NCI-H2107 (cell line): ENCODE results near the gene EXOC4.

ENCODE experiments used
- DNase-seq: peaks from one replicate; lab custom pipeline; 2025; lab: John Stamatoyannopoulos, UW

The EXOC4 gene

DNA sequence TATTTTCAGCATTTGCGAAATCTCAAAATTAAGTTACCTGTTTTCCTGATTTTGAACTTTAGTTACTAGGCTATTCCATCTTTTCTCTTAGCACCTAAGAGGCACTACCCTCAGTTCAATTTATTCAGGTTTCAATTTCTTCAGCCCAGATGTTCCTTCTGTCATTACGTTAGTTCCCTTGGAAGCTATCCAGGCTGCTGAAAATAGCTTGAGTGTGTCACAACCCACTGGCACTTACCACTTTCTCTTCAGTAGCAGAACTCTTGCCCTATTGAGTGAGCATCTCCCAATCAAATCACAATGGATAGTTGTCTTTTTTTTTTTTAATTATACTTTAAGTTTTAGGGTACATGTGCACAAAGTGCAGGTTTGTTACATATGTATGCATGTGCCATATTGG is 541.6 kb downstream of the EXOC4 start:
- no peak for DNase-seq

DNA sequence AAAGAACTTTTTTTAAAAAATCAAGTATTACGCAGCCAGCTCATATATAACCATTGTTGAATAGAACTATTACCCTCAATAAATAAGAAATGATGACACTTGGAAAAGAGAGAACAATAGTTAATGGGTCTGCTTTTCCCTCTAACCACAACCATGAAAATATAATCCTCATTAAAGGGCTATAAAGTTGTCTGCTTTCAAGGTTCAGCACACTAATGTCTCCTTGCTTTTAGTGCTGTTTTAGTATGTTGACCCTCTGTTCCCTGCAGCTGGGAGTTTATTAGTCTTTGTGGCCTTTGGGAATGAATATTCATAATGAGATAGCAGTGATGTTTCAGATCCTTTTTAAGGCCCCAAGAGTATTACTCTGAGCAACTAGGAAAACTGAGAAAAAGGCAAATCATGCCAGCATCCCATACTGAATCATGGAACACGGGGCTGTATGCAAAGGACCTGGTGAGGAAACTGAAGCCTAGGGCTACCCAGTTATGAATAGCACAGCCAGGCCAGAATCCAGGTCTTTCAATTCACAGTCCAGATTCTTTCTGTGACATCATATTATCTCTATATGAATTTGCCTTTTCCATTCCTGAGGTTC is 542.3 kb downstream of the EXOC4 start:
- DNase-seq: no peak

DNA sequence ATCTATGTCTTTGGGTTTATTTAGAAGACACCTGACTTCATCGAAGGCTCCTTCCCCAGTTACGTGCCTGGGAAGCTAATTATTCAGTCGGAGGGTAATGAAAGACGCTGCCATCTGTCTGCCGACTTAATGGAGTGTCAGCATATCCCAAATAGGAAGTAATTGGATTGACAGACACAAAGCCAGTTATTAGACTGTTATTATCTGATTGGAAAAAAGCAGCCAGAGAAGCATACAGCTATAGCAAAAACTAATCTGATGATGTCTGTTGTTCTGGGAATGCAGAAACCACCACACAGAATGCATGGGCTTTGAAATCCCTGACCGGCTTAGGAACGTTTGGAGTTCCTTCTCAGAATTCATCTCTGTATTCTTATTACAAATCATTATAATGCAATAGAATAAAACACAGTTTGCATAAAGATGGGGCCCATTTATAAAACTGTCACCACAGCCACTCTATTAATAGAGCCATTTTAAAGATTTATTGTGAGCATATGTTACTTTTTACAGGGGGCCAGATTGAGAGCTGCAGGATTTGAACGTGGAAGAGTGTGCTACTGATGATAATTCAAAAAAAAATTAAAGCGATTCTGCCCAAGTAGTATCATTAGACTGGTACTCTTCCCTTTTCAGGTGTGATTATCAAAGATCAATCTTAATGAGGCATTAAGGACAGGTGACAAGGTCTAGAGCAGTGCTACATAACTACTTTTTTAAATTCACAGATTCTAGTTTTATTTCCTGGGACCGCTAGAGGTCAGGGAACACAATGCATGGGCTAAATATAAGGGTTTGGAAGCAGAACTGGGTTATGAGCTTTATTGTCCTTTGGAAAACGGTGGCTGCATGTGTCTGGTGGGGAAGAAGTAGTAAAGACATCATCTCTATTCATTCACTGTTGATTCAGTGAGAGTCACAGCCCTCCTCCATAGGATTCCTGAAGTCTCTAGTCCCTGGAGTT is 544.2 kb downstream of the EXOC4 start:
- no peak for DNase-seq

DNA sequence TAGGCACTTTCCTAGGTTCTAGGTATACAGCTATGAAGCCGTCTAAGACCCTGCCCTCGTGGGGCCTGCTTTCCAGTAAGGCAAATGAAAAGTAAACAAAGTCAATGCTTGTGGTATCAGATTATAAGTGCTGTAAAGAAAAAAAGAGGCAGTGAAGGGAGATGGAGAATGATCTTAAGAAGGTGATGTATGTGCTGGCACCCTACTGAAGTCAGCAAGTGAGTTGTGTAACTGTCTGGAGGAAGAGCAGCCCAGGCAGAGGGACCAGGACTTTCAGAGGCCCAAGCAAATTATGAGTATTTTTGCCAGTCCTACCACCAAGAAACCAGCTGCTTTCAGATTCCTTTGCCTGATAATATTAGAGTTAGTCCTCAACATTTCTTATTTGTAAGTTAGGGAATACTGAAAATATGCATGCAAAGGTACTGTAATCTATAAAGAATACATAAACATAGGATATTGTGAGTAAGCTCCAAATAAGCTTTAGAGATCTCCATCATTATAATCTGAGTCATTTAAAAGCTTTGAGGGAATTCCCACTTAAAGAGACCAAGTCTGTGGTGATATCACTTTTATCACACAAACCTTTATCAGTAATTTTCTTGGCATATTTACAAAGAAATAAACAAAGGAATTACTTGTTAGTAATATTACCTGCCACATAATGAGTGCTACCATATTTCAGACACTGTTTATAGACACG is 545.1 kb downstream of the EXOC4 start:
- DNase-seq: no peak

DNA sequence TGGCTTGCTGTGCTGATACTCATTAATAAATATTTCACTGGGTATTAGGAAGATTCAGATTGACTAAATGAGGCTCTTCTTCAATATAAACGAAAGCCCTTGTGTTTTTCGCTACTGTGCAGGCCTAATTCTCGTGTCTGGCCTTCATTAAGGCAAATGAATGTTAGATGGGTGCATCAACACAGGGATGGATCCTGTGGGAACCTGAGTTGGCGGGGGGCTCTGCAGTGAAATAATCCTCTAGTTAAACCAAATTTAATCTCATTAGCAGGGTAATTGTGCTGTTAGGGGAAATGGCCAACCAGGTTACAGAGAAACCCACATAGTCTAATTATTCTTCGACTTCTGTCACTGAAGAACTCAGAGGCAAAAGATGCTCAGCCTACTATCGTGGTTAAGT is 548.5 kb downstream of the EXOC4 start:
- no peak for DNase-seq

DNA sequence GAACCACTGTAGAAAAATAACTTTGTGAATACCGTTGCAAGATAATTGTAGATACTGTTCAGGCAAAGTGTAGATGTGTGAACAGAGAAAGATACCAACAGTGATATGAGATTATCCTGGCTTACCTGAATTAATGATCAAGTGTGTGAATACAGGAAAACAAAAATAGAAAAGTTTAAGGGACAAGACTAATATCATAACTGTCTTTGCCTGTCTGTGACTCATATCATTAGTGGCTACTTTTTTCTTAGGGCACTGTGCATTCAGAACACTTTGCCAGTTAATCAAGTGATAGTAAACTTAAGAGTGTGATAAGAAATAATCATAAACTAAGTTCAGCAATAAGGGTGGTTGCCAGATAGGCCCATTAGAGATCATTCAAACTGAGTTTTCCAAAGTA is 551.2 kb downstream of the EXOC4 start:
- no peak for DNase-seq

DNA sequence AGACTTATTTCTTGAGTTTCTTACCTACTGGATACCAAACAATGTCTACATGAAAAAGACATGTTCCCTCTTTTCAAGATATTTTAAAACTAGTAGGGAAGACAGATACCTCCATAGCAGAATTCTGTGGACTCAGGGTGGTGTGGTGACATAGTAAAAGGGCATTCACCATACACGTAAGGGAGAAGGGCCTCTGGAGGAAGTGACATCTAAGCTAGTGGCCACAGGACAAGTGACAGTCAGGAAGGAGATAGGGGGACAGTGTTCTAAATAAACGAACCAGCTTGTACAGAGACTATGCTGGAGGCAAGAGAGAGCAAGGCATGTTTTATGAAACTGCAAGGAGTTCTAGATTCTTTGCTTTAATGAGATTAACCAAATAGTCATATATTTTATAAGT is 552.5 kb downstream of the EXOC4 start:
- DNase-seq: no peak

DNA sequence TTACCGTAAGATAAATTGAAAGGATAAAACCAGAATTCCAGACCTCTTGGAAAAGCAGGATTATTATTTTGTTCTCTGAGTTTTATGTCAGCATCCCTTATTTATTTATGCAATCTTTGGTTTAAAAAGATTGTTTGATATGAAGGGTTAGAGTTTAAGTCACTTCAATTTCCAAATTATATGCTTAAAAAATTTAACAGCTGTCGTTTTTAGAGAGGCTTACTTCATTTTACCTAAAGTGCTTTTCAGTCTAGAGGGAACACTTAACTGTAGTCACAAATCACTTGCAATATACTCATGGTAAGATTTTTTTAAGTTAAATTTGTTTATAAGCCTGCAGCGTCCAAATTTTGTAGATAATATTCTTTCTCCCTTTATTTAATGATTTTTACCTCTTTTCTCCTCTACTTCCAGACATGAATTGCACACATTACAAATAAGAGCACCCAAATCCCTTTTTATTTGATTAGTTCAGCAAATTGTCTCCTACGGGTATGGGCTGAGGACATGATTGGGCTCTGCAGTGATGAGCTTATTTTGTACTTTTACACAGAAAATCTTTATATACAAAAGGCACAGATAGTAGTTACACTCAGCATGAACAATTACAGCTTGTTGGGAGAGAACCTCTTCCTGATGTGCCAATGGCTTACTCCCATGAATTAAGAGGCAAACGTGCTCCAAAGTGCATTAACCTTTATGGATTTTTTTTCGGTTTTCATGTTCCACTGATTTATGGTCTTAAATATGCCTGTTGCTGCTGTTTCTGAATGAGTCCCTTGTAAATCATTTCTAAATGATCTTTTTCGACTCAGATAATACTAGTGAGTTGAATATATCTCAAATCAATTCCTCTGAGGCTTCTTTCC is 555.0 kb downstream of the EXOC4 start:
- no peak for DNase-seq

DNA sequence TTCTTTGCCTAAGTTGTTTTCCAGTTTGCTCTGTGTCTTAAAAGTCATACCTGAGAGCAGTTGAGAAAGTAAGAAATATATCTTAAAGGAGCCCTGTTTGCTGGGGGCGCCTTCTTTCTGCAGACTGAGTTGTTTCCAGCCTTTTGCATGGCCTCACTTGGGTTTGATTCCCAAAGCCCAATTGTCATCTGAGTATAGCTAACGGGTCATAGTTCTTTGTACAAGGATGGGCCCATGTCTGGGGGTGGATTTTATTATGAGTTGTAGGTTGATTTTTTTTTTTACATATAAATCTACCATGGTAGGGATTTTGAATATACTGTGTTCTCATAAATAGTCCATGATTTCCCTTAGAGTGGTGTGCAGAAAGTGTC is 555.6 kb downstream of the EXOC4 start:
- DNase-seq: no peak

DNA sequence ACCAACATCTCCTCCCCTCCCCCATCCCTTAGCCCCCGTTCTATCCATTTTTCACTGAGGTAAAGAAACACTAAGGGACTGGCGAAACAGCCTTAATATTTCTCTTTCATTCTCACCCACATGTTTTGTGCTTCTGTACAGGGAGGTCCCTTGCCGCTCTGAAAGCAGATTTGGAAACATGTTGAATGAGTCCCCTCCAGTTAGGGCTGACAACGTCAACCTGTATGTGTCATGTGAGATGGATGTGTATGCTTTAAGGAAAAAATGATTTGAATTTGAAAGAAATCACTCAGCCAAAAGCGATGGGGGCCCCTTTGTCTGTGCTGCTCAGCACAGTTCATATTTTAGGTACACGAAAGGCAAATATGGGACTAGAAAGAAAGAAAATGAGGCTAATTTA is 560.0 kb downstream of the EXOC4 start:
- DNase-seq: no peak

DNA sequence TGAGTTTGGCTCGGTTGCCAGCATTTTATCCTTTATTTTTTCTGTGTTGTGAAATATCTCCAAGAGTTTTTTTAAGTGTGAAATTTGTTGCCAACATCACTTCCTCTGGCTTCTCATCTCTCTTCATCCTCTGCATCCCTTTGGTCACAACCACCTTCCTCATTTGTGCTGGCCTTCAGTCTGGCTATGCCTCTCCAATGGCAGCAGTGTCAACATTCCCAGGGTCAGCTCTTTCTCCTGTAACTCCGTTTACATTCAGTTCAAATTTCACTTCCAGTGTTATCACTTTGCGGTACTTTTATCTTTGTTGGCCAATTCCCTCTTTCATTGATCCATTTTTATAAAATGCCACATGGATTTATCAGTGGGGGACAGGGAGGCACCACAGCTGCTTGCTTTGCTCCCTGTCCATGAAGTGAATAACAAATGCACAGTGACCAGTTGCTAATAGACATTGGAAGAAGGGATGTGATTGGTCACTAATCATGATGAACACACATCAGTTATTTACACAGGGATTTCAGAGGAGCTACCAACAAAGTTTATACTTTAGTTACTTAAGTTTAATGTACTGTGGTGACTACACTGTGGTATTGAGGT is 562.8 kb downstream of the EXOC4 start:
- DNase-seq: no peak

DNA sequence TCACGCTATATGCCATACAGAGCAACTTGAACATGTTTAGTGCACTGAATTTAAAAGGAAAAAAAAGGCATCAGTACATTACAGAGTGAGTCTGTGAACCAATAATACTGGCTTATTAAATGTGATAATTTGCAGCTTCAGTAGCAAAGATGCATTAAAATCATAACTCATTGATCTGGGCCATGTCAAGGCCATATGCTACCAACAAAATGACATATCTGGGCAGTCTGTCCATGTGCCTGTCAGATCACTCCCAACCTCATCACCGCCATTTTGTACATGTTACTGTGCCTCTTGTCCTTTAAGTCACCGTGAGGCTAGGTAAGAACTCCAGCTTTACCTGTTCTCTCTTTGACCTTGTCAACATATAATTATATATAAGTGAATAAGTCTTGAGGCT is 566.8 kb downstream of the EXOC4 start:
- no peak for DNase-seq

DNA sequence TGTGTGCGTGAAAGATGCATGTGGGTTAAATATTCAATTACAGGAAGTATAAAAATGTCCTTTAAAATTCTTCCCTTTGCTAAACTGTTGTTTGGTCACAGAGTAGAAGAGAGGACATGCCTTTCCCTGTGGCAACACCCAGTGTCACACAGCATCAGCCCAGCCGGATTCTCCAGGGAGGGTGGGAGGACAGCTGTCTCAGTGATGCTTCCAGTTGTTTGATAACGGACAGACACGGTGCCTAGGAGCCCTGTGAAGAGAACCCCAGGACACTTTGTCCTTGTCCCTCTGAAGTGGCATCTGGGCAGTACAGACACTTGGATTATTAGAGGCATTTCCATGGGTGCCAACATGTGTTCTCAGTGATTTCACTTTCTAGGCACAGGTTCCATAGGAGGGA is 567.7 kb downstream of the EXOC4 start:
- DNase-seq: no peak

DNA sequence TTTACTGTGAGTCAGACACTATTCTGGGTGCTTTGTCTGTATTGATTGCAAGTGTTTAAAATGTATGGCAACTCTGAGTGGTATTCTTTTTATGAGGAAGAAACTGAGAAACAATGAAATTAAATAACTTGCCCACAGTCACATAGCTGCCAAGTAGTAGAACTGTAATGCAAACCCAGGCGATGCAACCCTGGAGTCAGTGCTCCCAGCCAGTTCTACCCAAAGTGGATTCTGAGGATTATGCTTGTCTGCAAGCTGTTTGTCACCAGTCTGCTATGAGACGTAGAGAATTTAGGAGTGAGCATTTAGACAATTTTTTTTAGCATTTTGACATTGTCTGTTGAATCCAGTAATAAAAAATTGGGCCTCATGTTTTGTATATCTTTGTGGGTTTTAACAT is 568.3 kb downstream of the EXOC4 start:
- no peak for DNase-seq

DNA sequence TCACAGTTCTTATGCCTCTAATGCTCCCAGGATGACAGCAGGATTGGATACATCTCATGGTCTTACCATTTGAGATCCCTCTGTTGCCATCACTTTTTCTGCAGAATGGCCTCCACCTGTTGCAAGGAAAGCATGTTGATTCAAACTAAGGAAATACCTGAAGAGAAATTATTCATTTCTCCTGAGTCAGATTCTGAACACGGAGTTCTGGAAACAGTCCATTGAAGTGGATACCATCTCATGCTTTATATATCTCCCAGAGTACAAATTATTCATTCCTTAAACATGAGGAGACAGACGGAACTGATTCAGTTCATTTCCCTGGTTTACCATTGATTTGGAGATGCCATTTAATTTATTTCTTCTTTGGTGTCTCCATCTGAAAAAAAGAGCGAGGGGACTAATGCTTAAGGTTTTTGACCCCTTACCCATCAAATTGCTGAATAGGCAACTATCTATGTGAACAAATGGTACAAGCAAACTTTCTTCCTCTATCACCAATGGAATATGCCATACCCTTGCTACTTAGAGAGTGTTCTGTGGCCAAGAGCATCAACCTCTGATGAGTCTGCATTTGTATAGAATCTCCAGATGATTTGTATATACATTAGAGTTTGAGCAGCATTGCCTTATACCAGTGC is 569.2 kb downstream of the EXOC4 start:
- no peak for DNase-seq

DNA sequence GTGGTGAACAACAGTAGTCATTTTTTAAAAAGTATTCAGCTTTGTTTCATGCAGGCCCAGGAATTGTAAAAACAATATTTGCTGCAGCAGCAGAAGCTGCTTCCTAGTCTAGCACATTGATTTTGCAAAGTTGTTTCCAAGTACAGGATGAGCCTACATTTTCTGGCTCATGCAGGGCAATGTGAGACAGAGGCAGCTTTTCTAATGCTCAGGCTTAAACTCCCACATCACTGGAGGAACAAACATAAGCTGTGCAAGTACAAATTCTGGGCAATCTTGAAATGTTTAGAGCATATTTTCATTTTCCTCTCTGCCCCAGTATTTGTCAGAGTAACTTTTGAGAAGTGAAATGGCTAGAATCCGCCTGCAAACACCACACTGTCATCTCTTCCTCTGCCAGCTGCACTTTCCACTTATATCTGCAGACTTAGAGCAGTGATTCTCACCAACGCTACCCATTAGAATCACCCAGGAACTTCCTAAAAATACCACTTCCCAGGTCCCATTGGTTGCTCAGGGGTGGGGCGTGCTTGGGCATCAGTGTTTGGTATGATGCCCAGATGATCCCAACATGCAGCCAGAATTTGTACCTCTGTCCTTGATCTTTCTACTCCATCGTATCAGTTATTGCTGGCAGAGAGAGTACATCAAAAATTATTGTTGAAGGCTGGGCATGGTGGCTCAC is 570.1 kb downstream of the EXOC4 start:
- DNase-seq: no peak

DNA sequence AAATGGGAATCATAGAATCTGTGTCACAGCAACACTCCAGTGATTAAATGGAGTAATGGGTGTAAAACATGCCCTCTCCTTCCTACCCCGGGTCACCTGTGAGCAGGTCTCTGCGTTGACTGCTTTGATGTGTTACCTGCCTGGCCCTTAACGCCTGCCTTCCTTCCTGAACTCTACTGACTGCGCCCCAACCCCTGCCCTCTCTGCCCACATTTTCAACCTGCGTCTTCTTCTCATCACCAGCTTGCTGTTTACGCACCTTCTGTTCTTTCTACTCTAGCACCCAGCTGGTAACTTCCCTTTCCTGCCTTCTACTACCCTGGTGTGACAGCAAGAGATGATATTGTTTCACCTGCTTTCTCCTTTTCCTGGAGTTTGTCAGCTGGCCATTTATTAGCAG is 571.3 kb downstream of the EXOC4 start:
- DNase-seq: no peak

DNA sequence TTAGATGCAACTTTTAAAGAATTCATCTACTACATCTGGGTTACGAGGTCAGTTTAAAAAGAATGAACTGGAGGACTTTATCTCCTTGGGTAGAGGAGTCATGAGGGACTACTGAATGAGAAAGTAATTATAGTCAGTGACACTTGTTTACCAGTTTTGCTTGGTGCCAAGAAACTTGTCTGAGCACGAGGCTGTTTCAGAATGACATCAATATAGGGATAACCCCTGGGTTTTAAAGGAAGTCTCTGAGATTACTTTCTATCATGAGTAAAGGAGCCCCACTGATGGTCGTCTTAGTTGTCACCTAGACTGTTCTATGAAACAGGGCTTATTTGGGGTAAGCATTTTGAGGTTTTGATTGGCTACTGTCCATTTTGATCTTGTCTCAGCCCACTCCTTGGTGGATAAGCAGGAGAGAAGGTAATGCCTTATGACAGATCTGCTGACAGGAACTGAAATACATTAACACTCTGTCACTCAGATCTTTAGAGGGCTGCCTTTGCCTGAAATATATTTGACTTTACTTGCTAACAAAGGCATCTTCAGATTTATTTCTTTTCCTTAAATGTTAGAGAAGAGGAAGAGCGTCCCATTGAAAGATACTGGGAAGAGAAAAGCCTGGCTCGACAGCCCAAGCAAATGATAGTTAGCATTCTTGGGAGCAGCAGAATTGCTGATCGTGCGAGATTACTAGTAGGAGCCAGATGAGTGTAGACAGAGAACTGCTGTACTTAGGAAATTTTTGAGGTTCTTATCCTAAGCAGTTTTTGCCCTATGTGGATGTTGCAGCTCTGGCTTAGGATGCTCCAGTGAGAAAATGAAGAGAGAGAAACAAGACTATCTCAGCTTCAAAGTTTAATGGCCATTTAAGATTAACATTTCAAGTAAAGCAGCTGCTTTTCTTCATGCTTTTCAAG is 575.1 kb downstream of the EXOC4 start:
- no peak for DNase-seq

DNA sequence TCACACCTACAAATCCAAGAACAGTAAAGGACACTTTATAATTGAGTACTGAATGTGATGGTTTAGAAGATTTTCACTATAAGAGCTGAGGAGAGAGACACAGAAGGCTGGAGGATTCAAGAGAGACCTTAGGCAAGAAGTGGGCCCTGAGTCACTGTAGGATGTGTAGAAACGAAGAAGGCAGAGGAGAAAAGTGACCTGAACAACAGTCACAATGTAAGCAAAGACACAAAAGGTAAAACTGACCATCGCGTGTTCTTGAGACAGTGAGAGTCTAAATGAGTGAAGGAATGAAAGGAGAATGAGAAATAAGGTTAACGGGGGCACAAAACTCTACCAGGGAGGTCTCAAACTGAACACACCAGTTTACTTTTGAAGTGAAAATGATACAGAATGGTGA is 576.0 kb downstream of the EXOC4 start:
- DNase-seq: no peak
